H1 (cell line): ENCODE data around the gene PINK1. TPM values are rescaled to one million over a fixed set of nuclear protein-coding genes. Genes with fewer than 3 reads are reported as not detected.

Experiments used
- CTCF ChIA-PET: fragments of 300-600 bp; sonication (Branson Sonifier 250); formaldehyde crosslinking; loops from one replicate; lab custom pipeline; 2021; ENCODE audit not compliant: partially characterized antibody; lab: Charles Lee
- POLR2A ChIA-PET: fragments of 300-600 bp; sonication (Branson Sonifier 250); formaldehyde crosslinking; loops from one replicate; lab custom pipeline; 2021; ENCODE audit warnings: inconsistent platforms; ENCODE audit not compliant: partially characterized antibody; lab: Charles Lee
- DNase-seq, 2 experiments: peaks; one replicate each; pipeline versions ENCODE4 v3.0.0 to v3.0.0-alpha.2; 2010 to 2022; ENCODE audit warnings: low spot score in 2 of 2, low read depth in 1 of 2, mixed read lengths in 1 of 2
- FAIRE-seq: peaks from 2 replicates; lab custom pipeline; 2011; peaks lifted over from hg19 to GRCh38; lab: Jason Lieb, UNC
- H2AFZ ChIP-seq: 2 replicates; pipeline ENCODE4 v1.8.1; 2012; ENCODE audit warnings: low read length, inconsistent platforms
- H2AK5ac ChIP-seq: 2 replicates; pipeline ENCODE4 v1.6.1; 2013; ENCODE audit warnings: low read depth, low read length
- H2BK120ac ChIP-seq: replicated peaks from 2 replicates; pipeline ENCODE3; 2013; ENCODE audit warnings: low read depth, low read length, inconsistent platforms
- H2BK12ac ChIP-seq: 2 replicates; pipeline ENCODE4 v1.6.1; 2013; ENCODE audit warnings: low read depth, low read length
- H2BK15ac ChIP-seq: 2 replicates; pipeline ENCODE4 v1.6.1; 2013; ENCODE audit warnings: low read length
- H2BK20ac ChIP-seq: 2 replicates; pipeline ENCODE4 v1.6.1; 2013; ENCODE audit warnings: low read length
- H2BK5ac ChIP-seq: 2 replicates; pipeline ENCODE4 v1.6.1; 2013; ENCODE audit warnings: low read depth, low read length
- H3K14ac ChIP-seq: 2 replicates; pipeline ENCODE4 v1.6.1; 2013; ENCODE audit warnings: inconsistent platforms; ENCODE audit not compliant: insufficient read length
- H3K18ac ChIP-seq: 2 replicates; pipeline ENCODE4 v1.6.1; 2013; ENCODE audit warnings: low read length; ENCODE audit errors: extremely low read depth
- H3K23ac ChIP-seq: 2 replicates; pipeline ENCODE4 v1.6.1; 2013; ENCODE audit warnings: inconsistent platforms; ENCODE audit not compliant: insufficient read length
- H3K23me2 ChIP-seq: 2 replicates; pipeline ENCODE4 v1.6.1; 2013; ENCODE audit warnings: low read depth, low read length
- H3K27ac ChIP-seq: 2 replicates; pipeline ENCODE4 v1.6.1; 2011; ENCODE audit warnings: low read depth, low read length, inconsistent platforms
- H3K27me3 ChIP-seq, 4 experiments: replicated peaks in 1 of 4; 1 replicate in 1 of 4; 2 replicates in 3 of 4; pipeline versions ENCODE4 v1.6.1 to v1.8.1; 2011 to 2013; ENCODE audit warnings: low read length in 3 of 4, mild to moderate bottlenecking in 3 of 4, inconsistent platforms in 2 of 4, mixed read lengths in 2 of 4, moderate library complexity in 1 of 4; ENCODE audit not compliant: control insufficient read depth in 3 of 4, insufficient read depth in 3 of 4; ENCODE audit errors: extremely low read depth in 1 of 4
- H3K36me3 ChIP-seq, 4 experiments: 2 replicates each; pipeline versions ENCODE4 v1.6.1 to v1.8.1; 2011 to 2013; ENCODE audit warnings: mild to moderate bottlenecking in 4 of 4, low read length in 3 of 4, moderate library complexity in 2 of 4, control low read depth in 1 of 4, inconsistent platforms in 1 of 4; ENCODE audit not compliant: insufficient read depth in 4 of 4, control insufficient read depth in 2 of 4
- H3K4ac ChIP-seq: replicated peaks from 2 replicates; pipeline ENCODE3; 2013; ENCODE audit warnings: low read length, low read depth, mixed read lengths, inconsistent platforms; ENCODE audit not compliant: insufficient read length
- H3K4me1 ChIP-seq, 4 experiments: replicated peaks in 1 of 4; 1 replicate in 1 of 4; 2 replicates in 3 of 4; pipeline versions ENCODE4 v1.6.1 to v1.8.1; 2011 to 2013; ENCODE audit warnings: low read length in 3 of 4, inconsistent platforms in 2 of 4, mixed read lengths in 1 of 4; ENCODE audit not compliant: insufficient read depth in 4 of 4, control insufficient read depth in 3 of 4
- H3K4me2 ChIP-seq, 2 experiments: 2 replicates each; pipeline versions ENCODE4 v1.6.1 to v1.8.1; 2011 to 2013; ENCODE audit warnings: low read depth in 2 of 2, low read length in 2 of 2, control low read depth in 1 of 2, inconsistent platforms in 1 of 2, mild to moderate bottlenecking in 1 of 2; ENCODE audit not compliant: insufficient read depth in 1 of 2
- H3K4me3 ChIP-seq, 4 experiments: fragments of 200-600, 300-600 bp in 1 of 4; sonication (generic), shearing (Covaris generic), sonication (Bioruptor Twin) in 1 of 4; 2 replicates each; pipeline versions ENCODE4 v1.5.1 to v1.8.1; 2011 to 2016; ENCODE audit warnings: low read length in 4 of 4, low read depth in 3 of 4, control low read depth in 2 of 4, inconsistent platforms in 2 of 4, mild to moderate bottlenecking in 2 of 4, mixed read lengths in 1 of 4, moderate library complexity in 1 of 4; ENCODE audit not compliant: insufficient read depth in 2 of 4; ENCODE audit errors: extremely low read depth in 1 of 4
- H3K56ac ChIP-seq: replicated peaks from 2 replicates; pipeline ENCODE3; 2013; ENCODE audit warnings: low read depth, mild to moderate bottlenecking, mixed read lengths, low read length, inconsistent platforms; ENCODE audit not compliant: insufficient read length
- H3K79me1 ChIP-seq: 2 replicates; pipeline ENCODE4 v1.6.1; 2013; ENCODE audit warnings: low read depth, low read length, control low read depth
- H3K79me2 ChIP-seq, 2 experiments: 2 replicates each; pipeline versions ENCODE4 v1.6.1 to v1.8.1; 2012 to 2013; ENCODE audit warnings: low read length in 2 of 2, mild to moderate bottlenecking in 2 of 2, inconsistent platforms in 1 of 2; ENCODE audit not compliant: insufficient read depth in 2 of 2, control insufficient read depth in 1 of 2
- H3K9ac ChIP-seq, 4 experiments: replicated peaks in 1 of 4; 1 replicate in 1 of 4; 2 replicates in 3 of 4; pipeline versions ENCODE4 v1.6.1 to v1.8.1; 2011 to 2013; ENCODE audit warnings: low read depth in 3 of 4, low read length in 3 of 4, control low read depth in 2 of 4, mild to moderate bottlenecking in 2 of 4, moderate library complexity in 2 of 4, inconsistent platforms in 1 of 4; ENCODE audit errors: extremely low read depth in 1 of 4
- H3K9me3 ChIP-seq, 2 experiments: 2 replicates each; pipeline versions ENCODE4 v1.6.1 to v1.8.1; 2012 to 2013; ENCODE audit warnings: mild to moderate bottlenecking in 2 of 2, moderate library complexity in 2 of 2, control low read depth in 1 of 2, inconsistent platforms in 1 of 2, low read depth in 1 of 2, low read length in 1 of 2, mixed read lengths in 1 of 2; ENCODE audit not compliant: insufficient read depth in 2 of 2
- H4K20me1 ChIP-seq, 2 experiments: replicated peaks in 1 of 2; 2 replicates each; pipeline versions ENCODE3 to v1.8.1; 2011 to 2013; ENCODE audit warnings: inconsistent platforms in 2 of 2, low read length in 2 of 2, mild to moderate bottlenecking in 1 of 2; ENCODE audit not compliant: insufficient read depth in 2 of 2, control insufficient read depth in 1 of 2
- H4K5ac ChIP-seq: 2 replicates; pipeline ENCODE4 v1.6.1; 2013; ENCODE audit warnings: low read length, low read depth, mixed read lengths, inconsistent platforms; ENCODE audit not compliant: insufficient read length
- H4K8ac ChIP-seq: 2 replicates; pipeline ENCODE4 v1.8.0; 2013; ENCODE audit warnings: mild to moderate bottlenecking, moderate library complexity, low read length, inconsistent platforms; ENCODE audit not compliant: insufficient read depth; ENCODE audit errors: extremely low read depth
- H4K91ac ChIP-seq: replicated peaks from 2 replicates; pipeline ENCODE3; 2013; ENCODE audit warnings: low read length, mixed read lengths, inconsistent platforms; ENCODE audit not compliant: insufficient read length
- BACH1 ChIP-seq: IDR thresholded peaks from 2 replicates; pipeline ENCODE4 v1.6.1; 2012; ENCODE audit warnings: low read length, improper control_type of control experiment
- KDM5A ChIP-seq: fragments of 200-600 bp; IDR thresholded peaks from 2 replicates; pipeline ENCODE4 v1.7.1; 2012; ENCODE audit warnings: mild to moderate bottlenecking, low read length, inconsistent platforms, mixed read lengths
- MAFK ChIP-seq: IDR thresholded peaks from 2 replicates; pipeline ENCODE4 v1.6.1; 2012; ENCODE audit warnings: low read depth, mild to moderate bottlenecking, improper control_type of control experiment, low read length
- WGBS, 2 experiments: shearing (Covaris generic) in 1 of 2; methylation state at CpG; one replicate each; pipeline versions ENCODE4 v1.1.6 to v1.1.7; 2013 to 2015; ENCODE audit warnings: low lambda C conversion rate in 2 of 2, mixed read lengths in 2 of 2, inconsistent platforms in 1 of 2, low coverage in 1 of 2, missing lambda C conversion rate in 1 of 2; ENCODE audit not compliant: insufficient replicate concordance in 2 of 2, insufficient coverage in 1 of 2, insufficient read length in 1 of 2; ENCODE audit errors: extremely low coverage in 1 of 2, missing lambda C conversion rate in 1 of 2; 5-methylcytosine and 5-hydroxymethylcytosine counted together
- polyA plus RNA-seq, 7 experiments: library from polyadenylated mRNA; depleted of rRNA in 3 of 7; stranded (reverse) in 5 of 7; unstranded in 2 of 7; fragments of >200 nt in 5 of 7; fragments of 200-250 nt in 2 of 7; gene quantifications; 1 replicate in 5 of 7; 2 replicates in 1 of 7; 4 replicates in 1 of 7; pipeline versions ENCODE4 v1.2.1 to v1.2.3, GENCODE V29; 2011 to 2013; ENCODE audit warnings: missing spikeins in 2 of 7, mixed read lengths in 2 of 7
- total RNA-seq: library from RNA; stranded (reverse); fragmentation: NEBNext Ultra II Directional; extraction: Animal tissue kit (Norgen Biotek cat#: 25700); gene quantifications from 2 replicates; pipeline ENCODE4 v1.2.1, GENCODE V29; 2021

PINK1 gene
- total and polyA plus RNA-seq, 2 of the 8 experiments (the other 6 are each of a cell fraction or from before 2014, with no cell fraction given) = 16.1 to 19.3 TPM

- 90% methylated on average over 4 of the region's 4 CpGs; no CpG with 5 or more reads in 1 of the 2 experiments for WGBS, 2 experiments
- no peaks in the 10 kb centered on the region for H3K79me1 ChIP-seq
- H2BK15ac ChIP-seq = no peak overlapping the region
- no peak overlapping the region for H2BK120ac ChIP-seq
- H3K4me2 ChIP-seq = no peak overlapping the region
- H3K4me3 ChIP-seq = no peak overlapping the region
- H4K8ac ChIP-seq = no peak overlapping the region
- TF ChIP-seq KDM5A = no peak
- 0 out of 2 replicates have a peak, but pooled peaks have one; percentile 30 for TF ChIP-seq BACH1
- TF ChIP-seq MAFK = peak; percentile 95
- no peak for DNase-seq
- H3K27me3 ChIP-seq = peaks cover 0 to 5% (median 0%) of the 10 kb centered on the region in 4 experiments; a peak in 2 of 7 replicates
- no peak overlapping the region for H3K23ac ChIP-seq
- no peak overlapping the region for H4K5ac ChIP-seq
- H3K9me3 ChIP-seq = peaks cover 8 to 9% of the 10 kb centered on the region in 2 experiments; a peak in 1 of 4 replicates
- H3K79me2 ChIP-seq = no peaks in the 10 kb centered on the region
- FAIRE-seq = no peak
- no peak overlapping the region for H2AK5ac ChIP-seq
- no peak overlapping the region for H2AFZ ChIP-seq
- H3K14ac ChIP-seq = no peak overlapping the region
- no peak overlapping the region for H3K9ac ChIP-seq
- no peak overlapping the region for H2BK5ac ChIP-seq
- no peaks in the 10 kb centered on the region for H4K20me1 ChIP-seq
- no peak overlapping the region for H3K27ac ChIP-seq
- ChIA-PET POLR2A (interaction anchor here (1.5 to 1.7 kb wide), 2 partner anchors 11 to 66 kb away, joined by 3 to 4 read pairs; no protein-coding TSS in a partner anchor), CTCF (interaction anchor here (0.8 to 5.8 kb wide), 11 partner anchors 8 to 66 kb away, joined by 3 to 47 read pairs (median 5); partner anchors contain the start of gene CDA)
- peaks cover 5% of the 10 kb centered on the region; the same call in 1 of the 2 replicates for H3K23me2 ChIP-seq
- no peak overlapping the region for H2BK20ac ChIP-seq
- peaks cover 0 to 7% (median under 1%) of the 10 kb centered on the region in 4 experiments; a peak in 3 of 7 replicates for H3K4me1 ChIP-seq
- H2BK12ac ChIP-seq = no peak overlapping the region
- H3K4ac ChIP-seq = no peak overlapping the region
- H3K36me3 ChIP-seq = peaks cover 0 to 2% (median 0%) of the 10 kb centered on the region in 4 experiments; a peak in 1 of 8 replicates
- no peak overlapping the region for H3K18ac ChIP-seq
- H4K91ac ChIP-seq = no peak overlapping the region
- H3K56ac ChIP-seq = no peak overlapping the region
Measured at GRCh38 chr1:20630729-20631128, 2.5 kb upstream of the PINK1 start.
